ENCODE data around the gene NPAT.

NPAT gene

GRCh38 chr11:108221371-108221770 is 1.1 kb downstream of the NPAT start:
- no peak for TF ChIP-seq CTCF (IDR thresholded peaks at IDR 0.05; ENCODE audit: extremely low read depth, insufficient read depth, missing control alignments)
- DNase-seq (ENCODE audit: low spot score) = no peak
- in situ Hi-C loops (cut with MboI; ENCODE audit: low pct_unique_long_range_greater_than_20kb, low sequenced_read_pairs, unreplicated experiment) = no loop called here

GRCh38 chr11:108220721-108221336 is 1.6 kb downstream of the NPAT start:
- in situ Hi-C loops (cut with MboI; ENCODE audit: low pct_unique_long_range_greater_than_20kb, low sequenced_read_pairs, unreplicated experiment) = no loop called here
- TF ChIP-seq CTCF (IDR thresholded peaks at IDR 0.05; ENCODE audit: extremely low read depth, insufficient read depth, missing control alignments) = peak; percentile 36
- DNase-seq (ENCODE audit: low spot score) = no peak

GRCh38 chr11:108218912-108219783 is 3.3 kb downstream of the NPAT start:
- no peak for TF ChIP-seq CTCF (IDR thresholded peaks at IDR 0.05; ENCODE audit: extremely low read depth, insufficient read depth, missing control alignments)
- in situ Hi-C loops (cut with MboI; ENCODE audit: low pct_unique_long_range_greater_than_20kb, low sequenced_read_pairs, unreplicated experiment) = no loop called here
- DNase-seq (ENCODE audit: low spot score) = no peak

GRCh38 chr11:108218455-108218854 is 4.0 kb downstream of the NPAT start:
- in situ Hi-C loops (cut with MboI; ENCODE audit: low pct_unique_long_range_greater_than_20kb, low sequenced_read_pairs, unreplicated experiment) = no loop called here
- no peak for DNase-seq (ENCODE audit: low spot score)
- no peak for TF ChIP-seq CTCF (IDR thresholded peaks at IDR 0.05; ENCODE audit: extremely low read depth, insufficient read depth, missing control alignments)

- no peak for DNase-seq (ENCODE audit: low spot score)
These were observed 5.5 kb downstream of the NPAT start for GRCh38 chr11:108216988-108217387.

GRCh38 chr11:108213784-108214183 is 8.7 kb downstream of the NPAT start:
- DNase-seq (ENCODE audit: low spot score) = no peak
- in situ Hi-C loops (cut with MboI; ENCODE audit: low pct_unique_long_range_greater_than_20kb, low sequenced_read_pairs, unreplicated experiment) = no loop called here
- TF ChIP-seq CTCF (IDR thresholded peaks at IDR 0.05; ENCODE audit: extremely low read depth, insufficient read depth, missing control alignments) = no peak

More at GRCh38 chr11:108216988-108217387, 5.5 kb downstream of the NPAT start:
- in situ Hi-C loops (cut with MboI; ENCODE audit: low pct_unique_long_range_greater_than_20kb, low sequenced_read_pairs, unreplicated experiment) = no loop called here
- TF ChIP-seq CTCF (IDR thresholded peaks at IDR 0.05; ENCODE audit: extremely low read depth, insufficient read depth, missing control alignments) = no peak
